Prostate gland (tissue), 2 donors: ENCODE measurements around the gene ANKRD36B. TPM values are rescaled to one million over a fixed set of nuclear protein-coding genes. Genes with fewer than 3 reads are reported as not detected.
"Not testable (repeated sequence)": the region's sequence is repeated elsewhere in the genome, so short reads cannot be mapped to it uniquely, and the experiment has no call there.

Experiments
- DNase-seq: peaks from one replicate; pipeline ENCODE4 v3.0.0-alpha.2; 2019; ENCODE audit warnings: low spot score
- H3K27ac ChIP-seq, 2 donors: fragments of 200-600 bp; sonication (generic); 2 replicates each; pipeline ENCODE4 v1.5.1; 2017 to 2019
- H3K27me3 ChIP-seq: fragments of 200-600 bp; sonication (generic); replicated peaks from 2 replicates; pipeline ENCODE4 v1.5.1; 2019; ENCODE audit not compliant: insufficient read depth
- H3K36me3 ChIP-seq, 2 donors: fragments of 200-600 bp; sonication (generic); 1 replicate in 1 of 2; 2 replicates in 1 of 2; pipeline versions ENCODE4 v1.5.1 to v1.8.1; 2017 to 2019
- H3K4me1 ChIP-seq: fragments of 200-600 bp; sonication (generic); replicated peaks from 2 replicates; pipeline ENCODE4 v1.5.1; 2019
- H3K4me3 ChIP-seq, 2 donors: fragments of 200-600 bp; sonication (generic); 2 replicates each; pipeline ENCODE4 v1.5.1; 2017 to 2019
- H3K9me3 ChIP-seq: fragments of 200-600 bp; sonication (generic); 2 replicates; pipeline ENCODE4 v1.5.1; 2017
- CTCF ChIP-seq, 4 experiments: fragments of 200-600 bp in 2 of 4; fragments of 450-650 bp in 2 of 4; sonication (generic) in 2 of 4; IDR thresholded peaks; 1 replicate in 3 of 4; 2 replicates in 1 of 4; pipeline ENCODE4 v1.5.1; 2016 to 2019; ENCODE audit warnings: antibody characterized with exemption in 4 of 4, mild to moderate bottlenecking in 2 of 4, moderate library complexity in 2 of 4
- POLR2AphosphoS5 ChIP-seq: sonication (generic); formaldehyde crosslinking; IDR thresholded peaks from one replicate; pipeline ENCODE4 v1.6.1; 2017; ENCODE audit warnings: antibody characterized with exemption
- WGBS: methylation state at CpG from one replicate; pipeline ENCODE4 v1.1.5; 2018; 5-methylcytosine and 5-hydroxymethylcytosine counted together
- intact Hi-C: fragments of 100-400 bp; cut with DNase I; formaldehyde crosslinking; loops from one replicate; pipeline ENCODE4 v1.14.2; 2022
- total RNA-seq, 2 donors: library from RNA; depleted of rRNA; stranded (reverse); fragments of >200 nt; gene quantifications; one replicate each; pipeline ENCODE4 v1.1.0, GENCODE V29; 2016

Gene ANKRD36B
- total RNA-seq, 2 donors from 2014 or later = 13.0 to 57.9 TPM

- H3K9me3 ChIP-seq, DNase-seq, H3K27ac ChIP-seq, H3K4me1 ChIP-seq, intact Hi-C loops, H3K4me3 ChIP-seq, H3K36me3 ChIP-seq, H3K27me3 ChIP-seq: not testable (repeated sequence)
- 53% methylated on average over 2 of the region's 12 CpGs for WGBS
Measured at GRCh38 chr2:97605524-97606339, 16.1 kb upstream of the ANKRD36B start.

DNA sequence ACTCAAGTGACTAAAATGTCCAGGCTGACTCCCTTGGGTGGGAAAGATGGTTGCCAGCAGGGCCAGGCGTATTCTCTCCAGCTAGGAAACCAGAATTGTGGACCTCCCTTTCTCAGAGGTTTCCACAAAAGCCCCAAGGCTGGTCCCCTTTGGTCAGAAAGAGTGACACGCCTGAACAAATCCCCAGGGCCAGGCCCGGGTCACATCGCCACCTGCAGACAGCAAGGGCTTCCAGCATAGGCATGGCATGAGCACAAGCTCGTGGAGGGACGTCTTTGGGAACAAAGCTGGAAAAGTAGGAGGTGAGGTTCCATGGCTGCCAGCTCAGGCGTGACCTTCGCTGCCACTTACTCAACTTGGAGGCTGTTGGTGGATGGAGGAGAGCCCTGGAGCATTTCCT, 15.4 kb upstream of the ANKRD36B start:
- H3K27me3 ChIP-seq, intact Hi-C loops, DNase-seq, H3K36me3 ChIP-seq, H3K4me1 ChIP-seq, H3K9me3 ChIP-seq, H3K4me3 ChIP-seq, H3K27ac ChIP-seq: not testable (repeated sequence)
- WGBS = no CpG with 5 or more reads among the region's 8 CpGs

GRCh38 chr2:97601537-97601936, 11.9 kb upstream of the ANKRD36B start:
- H3K36me3 ChIP-seq, H3K27me3 ChIP-seq, H3K4me1 ChIP-seq, DNase-seq, H3K4me3 ChIP-seq, intact Hi-C loops, H3K27ac ChIP-seq, H3K9me3 ChIP-seq: not testable (repeated sequence)
- 61% methylated on average over 3 of the region's 10 CpGs for WGBS

DNA sequence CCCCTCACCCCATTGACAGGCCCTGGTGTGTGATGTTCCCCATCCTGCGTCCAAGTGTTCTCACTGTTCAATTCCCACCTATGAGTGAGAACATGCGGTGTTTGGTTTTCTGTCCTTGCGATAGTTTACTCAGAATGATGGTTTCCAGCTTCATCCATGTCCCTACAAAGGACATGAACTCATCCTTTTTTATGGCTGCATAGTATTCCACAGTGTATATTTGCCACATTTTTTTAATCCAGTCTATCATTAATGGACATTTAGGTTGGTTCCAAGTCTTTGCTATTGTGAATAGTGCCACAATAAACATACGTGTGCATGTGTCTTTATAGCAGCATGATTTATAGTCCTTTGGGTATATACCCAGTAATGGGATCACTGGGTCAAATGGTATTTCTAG, 6.5 kb upstream of the ANKRD36B start:
- not testable (repeated sequence) for DNase-seq, H3K27me3 ChIP-seq, H3K4me3 ChIP-seq, H3K27ac ChIP-seq, H3K9me3 ChIP-seq, H3K36me3 ChIP-seq, H3K4me1 ChIP-seq
- 93% methylated on average over 4 of the region's 4 CpGs for whole genome bisulfite sequencing
- intact Hi-C loops = loop anchor here (10.0 kb wide), 1 partner anchor 99 kb away; no protein-coding TSS in a partner anchor

- not testable (repeated sequence) for H3K4me1 ChIP-seq
Measured at GRCh38 chr2:97593520-97593919, 3.8 kb upstream of the ANKRD36B start.

GRCh38 chr2:97590515-97591394, 1.1 kb upstream of the ANKRD36B start:
- H3K9me3 ChIP-seq, H3K4me1 ChIP-seq, H3K36me3 ChIP-seq, H3K27me3 ChIP-seq: not testable (repeated sequence)
- DNase-seq = peak; percentile 85
- Histone ChIP-seq H3K27ac (peak overlapping the region; percentile 88 to 89), H3K4me3 (peak overlapping the region; percentile 46 to 55)
- 4% methylated on average over 22 of the region's 33 CpGs for WGBS
- TF ChIP-seq POLR2AphosphoS5 (peak; percentile 77), CTCF (IDR thresholded peaks at IDR 0.05) (peak; percentile 90 to 99 (median 98))
- intact Hi-C loops = loop anchor here (10.0 kb wide), 1 partner anchor 104 kb away; no protein-coding TSS in a partner anchor

More at GRCh38 chr2:97593520-97593919, 3.8 kb upstream of the ANKRD36B start:
- intact Hi-C loops = loop anchor here (10.0 kb wide), 1 partner anchor 101 kb away; no protein-coding TSS in a partner anchor
- not testable (repeated sequence) for H3K9me3 ChIP-seq, DNase-seq, H3K27me3 ChIP-seq, H3K4me3 ChIP-seq, H3K36me3 ChIP-seq, H3K27ac ChIP-seq
- WGBS = 93% methylated on average over 3 of the region's 3 CpGs

GRCh38 chr2:97589257-97589597, 450 bp downstream of the ANKRD36B start:
- H3K36me3 ChIP-seq, H3K9me3 ChIP-seq, H3K27me3 ChIP-seq, DNase-seq, H3K4me1 ChIP-seq, intact Hi-C loops: not testable (repeated sequence)
- H3K27ac ChIP-seq = peak overlapping the region; percentile 74 to 78
- H3K4me3 ChIP-seq = peak overlapping the region; percentile 35 to 44
- WGBS = 0% methylated on average over 8 of the region's 14 CpGs

DNA sequence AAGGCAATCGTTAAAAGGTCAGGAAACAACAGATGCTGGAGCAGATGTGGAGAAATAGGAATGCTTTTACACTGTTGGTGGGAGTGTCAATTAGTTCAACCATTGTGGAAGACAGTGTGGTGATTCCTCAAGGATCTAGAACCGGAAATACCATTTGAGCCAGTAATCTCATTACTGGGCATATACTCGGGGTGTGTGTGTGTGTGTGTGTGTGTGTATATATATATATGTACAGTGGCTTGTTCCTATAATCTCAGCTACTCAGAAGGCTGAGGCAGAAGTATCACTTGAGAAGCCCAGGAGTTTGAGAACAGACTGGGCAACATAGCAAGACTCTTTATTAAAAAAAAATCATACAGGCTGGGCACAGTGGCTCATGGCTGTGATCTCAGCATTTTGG, 24.0 kb downstream of the ANKRD36B start:
- H3K27ac ChIP-seq, DNase-seq, H3K4me3 ChIP-seq, H3K4me1 ChIP-seq, intact Hi-C loops, H3K27me3 ChIP-seq, H3K36me3 ChIP-seq, H3K9me3 ChIP-seq: not testable (repeated sequence)
- WGBS = 72% methylated on average over 3 of the region's 3 CpGs

GRCh38 chr2:97552406-97552805, 37.3 kb downstream of the ANKRD36B start:
- H3K27ac ChIP-seq, intact Hi-C loops, H3K9me3 ChIP-seq, H3K36me3 ChIP-seq, H3K4me3 ChIP-seq, H3K4me1 ChIP-seq, DNase-seq, H3K27me3 ChIP-seq: not testable (repeated sequence)
- 87% methylated on average over 3 of the region's 3 CpGs for WGBS

DNA sequence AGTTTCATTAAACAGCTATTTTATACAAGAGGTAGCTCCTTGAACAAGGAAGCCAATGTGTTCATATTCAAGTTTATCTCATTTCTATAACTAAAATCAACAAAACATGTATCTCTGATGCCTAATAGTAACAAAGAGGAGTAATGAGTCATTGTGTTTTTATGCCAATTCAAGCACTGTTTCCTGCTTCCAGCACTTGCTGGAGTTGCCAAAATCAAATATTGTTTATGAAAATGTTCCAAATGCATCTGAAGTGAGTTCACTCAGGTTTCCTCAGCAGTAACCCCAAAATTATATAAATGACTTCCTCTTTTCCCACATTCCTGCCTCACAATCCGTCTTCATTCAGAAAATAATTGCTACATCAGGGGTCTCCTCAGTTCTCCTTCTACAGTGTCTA, 39.2 kb downstream of the ANKRD36B start:
- H3K9me3 ChIP-seq, H3K4me3 ChIP-seq, H3K36me3 ChIP-seq, intact Hi-C loops, H3K27me3 ChIP-seq, DNase-seq, H3K27ac ChIP-seq, H3K4me1 ChIP-seq: not testable (repeated sequence)
- WGBS = 73% methylated on average over 1 of the region's 1 CpG

DNA sequence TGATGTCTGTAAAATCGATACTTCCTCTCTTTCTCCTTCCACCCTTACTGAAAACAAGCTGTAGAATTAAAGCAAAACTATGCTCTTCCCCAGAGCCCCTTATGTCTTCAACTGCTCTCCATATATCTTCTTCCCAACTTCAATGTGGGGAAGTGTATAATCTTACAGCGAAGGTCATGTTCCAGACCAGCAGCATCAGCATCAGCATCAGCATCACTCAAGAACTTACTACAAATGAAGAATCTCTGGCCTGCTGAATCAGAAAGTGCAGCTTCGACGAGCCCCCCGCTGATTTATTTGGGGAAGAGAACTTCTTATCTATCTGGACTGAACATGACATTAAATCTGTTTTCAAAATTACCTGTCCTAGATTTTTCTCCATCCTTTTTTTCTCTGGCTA, 40.6 kb downstream of the ANKRD36B start:
- H3K27ac ChIP-seq, H3K36me3 ChIP-seq, H3K9me3 ChIP-seq, H3K27me3 ChIP-seq, intact Hi-C loops, DNase-seq, H3K4me1 ChIP-seq, H3K4me3 ChIP-seq: not testable (repeated sequence)
- 94% methylated on average over 5 of the region's 5 CpGs for WGBS
